IMR-90 (cell line): Measurements from ENCODE around the gene SPINT3. TPM values are rescaled to one million over a fixed set of nuclear protein-coding genes. Genes with fewer than 3 reads are reported as not detected.

Experiments used
- ATAC-seq: fragments of 200-7000 bp; cut with Tn5 transposase; 2 replicates; pipeline ENCODE4 v1.9.1; 2020; ENCODE audit warnings: low read depth, mild to moderate bottlenecking, moderate library complexity
- BruUV-seq: library from RNA; stranded (reverse); fragments of 400-500 nt; replicated peaks from 2 replicates; lab custom pipeline; 2021; lab: Mats Ljungman, UMichigan
- CTCF ChIA-PET: fragments of 300-600 bp; formaldehyde crosslinking; extraction: SDS; loops from one replicate; lab custom pipeline; 2021; ENCODE audit warnings: antibody characterized with exemption; lab: Yijun Ruan, JAX
- POLR2A ChIA-PET: fragments of 300-600 bp; sonication (Branson Sonifier 250); formaldehyde crosslinking; loops from one replicate; lab custom pipeline; 2022; ENCODE audit warnings: antibody characterized with exemption; ENCODE audit not compliant: unreplicated experiment; lab: Charles Lee
- DNase-seq: peaks from one replicate; pipeline ENCODE4 v3.0.0; 2013
- H2AFZ ChIP-seq: replicated peaks from 2 replicates; pipeline ENCODE3; 2013; ENCODE audit warnings: low read length, mild to moderate bottlenecking; ENCODE audit not compliant: poor library complexity
- H2AK5ac ChIP-seq: 2 replicates; pipeline ENCODE4 v1.6.1; 2013; ENCODE audit warnings: low read depth, low read length, inconsistent platforms
- H2AK9ac ChIP-seq: replicated peaks from 2 replicates; pipeline ENCODE3; 2013; ENCODE audit warnings: mild to moderate bottlenecking, low read depth, low read length, moderate library complexity; ENCODE audit not compliant: poor library complexity
- H2BK120ac ChIP-seq: 2 replicates; pipeline ENCODE4 v1.6.1; 2013; ENCODE audit warnings: low read depth, low read length, inconsistent platforms
- H2BK15ac ChIP-seq: 3 replicates; pipeline ENCODE4 v1.6.1; 2013; ENCODE audit warnings: low read depth, low read length, inconsistent platforms
- H2BK20ac ChIP-seq: 2 replicates; pipeline ENCODE4 v1.6.1; 2013; ENCODE audit warnings: low read depth, mild to moderate bottlenecking, inconsistent platforms, low read length, moderate library complexity
- H2BK5ac ChIP-seq: 2 replicates; pipeline ENCODE4 v1.6.1; 2013; ENCODE audit warnings: mild to moderate bottlenecking, low read depth, low read length, inconsistent platforms; ENCODE audit not compliant: poor library complexity, severe bottlenecking
- H3K14ac ChIP-seq: replicated peaks from 2 replicates; pipeline ENCODE4 v1.6.1; 2013; ENCODE audit warnings: low read depth, low read length, inconsistent platforms
- H3K18ac ChIP-seq: 2 replicates; pipeline ENCODE4 v1.6.1; 2013; ENCODE audit warnings: low read depth, low read length, control low read depth
- H3K23ac ChIP-seq: 2 replicates; pipeline ENCODE4 v1.6.1; 2013; ENCODE audit warnings: low read depth, low read length, inconsistent platforms
- H3K27ac ChIP-seq: 2 replicates; pipeline ENCODE4 v1.5.1; 2013; ENCODE audit warnings: mild to moderate bottlenecking, control low read depth, low read length; ENCODE audit not compliant: insufficient read depth
- H3K27me3 ChIP-seq: 2 replicates; pipeline ENCODE4 v1.6.1; 2013; ENCODE audit warnings: low read length; ENCODE audit not compliant: control insufficient read depth, insufficient read depth
- H3K36me3 ChIP-seq: 2 replicates; pipeline ENCODE4 v1.6.1; 2013; ENCODE audit warnings: low read length, mixed read lengths; ENCODE audit not compliant: control insufficient read depth, insufficient read depth
- H3K4ac ChIP-seq: 2 replicates; pipeline ENCODE4 v1.6.1; 2013; ENCODE audit warnings: low read depth, low read length, inconsistent platforms
- H3K4me1 ChIP-seq: 2 replicates; pipeline ENCODE4 v1.6.1; 2013; ENCODE audit warnings: low read length, mixed read lengths; ENCODE audit not compliant: control insufficient read depth, insufficient read depth
- H3K4me2 ChIP-seq: 2 replicates; pipeline ENCODE4 v1.6.1; 2013; ENCODE audit warnings: low read depth, mild to moderate bottlenecking, control low read depth, low read length, moderate library complexity
- H3K4me3 ChIP-seq: 2 replicates; pipeline ENCODE4 v1.5.1; 2013; ENCODE audit warnings: low read depth, mild to moderate bottlenecking, control low read depth, low read length, moderate library complexity; ENCODE audit not compliant: insufficient read depth
- H3K56ac ChIP-seq: 2 replicates; pipeline ENCODE4 v1.6.1; 2013; ENCODE audit warnings: low read length, inconsistent platforms; ENCODE audit not compliant: insufficient read depth; ENCODE audit errors: extremely low read depth
- H3K79me1 ChIP-seq, 2 experiments: 2 replicates each; pipeline ENCODE4 v1.6.1; 2013; ENCODE audit warnings: low read length in 2 of 2, inconsistent platforms in 1 of 2, low read depth in 1 of 2
- H3K9ac ChIP-seq: 2 replicates; pipeline ENCODE4 v1.6.1; 2013; ENCODE audit warnings: low read depth, low read length, control low read depth
- H3K9me1 ChIP-seq: 2 replicates; pipeline ENCODE4 v1.6.1; 2013; ENCODE audit warnings: low read length, inconsistent platforms; ENCODE audit not compliant: insufficient read depth
- H3K9me3 ChIP-seq: 2 replicates; pipeline ENCODE4 v1.6.1; 2013; ENCODE audit warnings: low read length; ENCODE audit not compliant: control insufficient read depth, insufficient read depth
- H4K20me1 ChIP-seq: 2 replicates; pipeline ENCODE4 v1.6.1; 2013; ENCODE audit warnings: low read length, inconsistent platforms; ENCODE audit not compliant: insufficient read depth
- H4K5ac ChIP-seq: 2 replicates; pipeline ENCODE4 v1.6.1; 2013; ENCODE audit warnings: mild to moderate bottlenecking, low read depth, low read length, control low read depth
- H4K8ac ChIP-seq, 2 experiments: 2 replicates each; pipeline ENCODE4 v1.6.1; 2013; ENCODE audit warnings: low read depth in 2 of 2, low read length in 2 of 2, control low read depth in 1 of 2, inconsistent platforms in 1 of 2
- H4K91ac ChIP-seq: 2 replicates; pipeline ENCODE4 v1.6.1; 2013; ENCODE audit warnings: low read depth, low read length, inconsistent platforms; ENCODE audit not compliant: insufficient read depth
- CHD1 ChIP-seq: IDR thresholded peaks from 2 replicates; pipeline ENCODE4 v1.6.1; 2012; ENCODE audit warnings: low read depth, low read length, improper control_type of control experiment
- MAZ ChIP-seq: IDR thresholded peaks from 2 replicates; pipeline ENCODE4 v1.6.1; 2012; ENCODE audit warnings: low read depth, mild to moderate bottlenecking, low read length, improper control_type of control experiment, moderate library complexity, borderline replicate concordance
- RAD21 ChIP-seq: IDR thresholded peaks from 2 replicates; pipeline ENCODE4 v1.6.1; 2012; ENCODE audit warnings: low read length, improper control_type of control experiment
- WGBS, 2 experiments: methylation state at CpG; one replicate each; pipeline versions ENCODE4 v1.1.5 to v1.1.7; 2013; ENCODE audit warnings: missing lambda C conversion rate in 2 of 2; ENCODE audit not compliant: insufficient read length in 1 of 2; ENCODE audit errors: extremely low coverage in 2 of 2; 5-methylcytosine and 5-hydroxymethylcytosine counted together
- dilution Hi-C: fragments of 300-500 bp; cut with HindIII; formaldehyde crosslinking; loops from one replicate; pipeline ENCODE4 v1.14.3; 2018; ENCODE audit warnings: low sequenced_read_pairs; ENCODE audit not compliant: unreplicated experiment
- in situ Hi-C: fragments of 300-500 bp; cut with MboI; formaldehyde crosslinking; loops from 3 replicates; pipeline ENCODE4 v1.14.3; 2019; ENCODE audit warnings: low sequenced_read_pairs, inconsistent platforms, mixed read lengths
- intact Hi-C: fragments of 100-400 bp; cut with micrococcal nuclease; formaldehyde crosslinking; loops from 2 replicates; pipeline ENCODE4 v1.10.0; 2022
- polyA plus RNA-seq, 3 experiments: library from polyadenylated mRNA; depleted of rRNA; stranded (reverse); fragments of >200 nt; gene quantifications; 2 replicates each; pipeline ENCODE4 v1.2.3, GENCODE V29; 2012; ENCODE audit warnings: low replicate concordance in 1 of 3
- total RNA-seq: library from RNA; depleted of rRNA; stranded (reverse); fragments of >200 nt; gene quantifications from 2 replicates; pipeline ENCODE4 v1.2.3, GENCODE V29; 2012
- TF ChIP-seq, protein P1 (sequence below): fragments of 150-350 bp; IDR thresholded peaks from 2 replicates; pipeline ENCODE4 v1.6.1; 2017; ENCODE audit warnings: mild to moderate bottlenecking, antibody characterized with exemption, low read length, low read depth

Gene SPINT3
- total and polyA plus RNA-seq, 2 of the 4 experiments (the other 2 are of a cell fraction) = not detected

DNA sequence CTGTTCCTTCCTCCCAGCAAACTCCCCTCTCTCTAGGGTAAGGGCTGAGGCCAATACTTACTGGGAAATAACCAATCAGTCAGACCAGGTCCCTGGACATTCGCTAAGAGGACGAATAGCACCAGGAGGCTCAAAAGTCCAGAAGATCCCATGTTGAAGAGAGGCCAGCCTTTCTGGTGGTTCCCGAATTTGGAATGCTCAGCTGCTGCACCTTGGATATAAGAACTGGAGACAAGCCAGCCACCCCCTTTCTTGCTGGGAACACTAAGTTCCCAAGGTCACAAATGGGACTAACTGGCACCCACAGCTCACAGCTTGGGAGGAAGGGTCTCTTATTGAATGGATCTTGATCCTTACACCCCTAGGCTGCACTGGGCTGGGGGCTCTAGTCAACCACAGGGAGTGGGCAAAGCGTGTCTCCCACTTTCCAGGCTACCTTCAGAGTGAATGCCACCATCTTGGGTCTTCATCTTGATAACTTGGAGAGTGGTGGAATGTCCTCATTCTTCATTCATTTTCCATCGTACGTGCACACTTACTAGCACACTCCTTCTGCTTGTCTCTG, 31.9 kb upstream of the SPINT3 start, which contains the start of gene EPPIN:
Gene EPPIN, minus strand, starts transcription at position 196 of the 565 bp plus-strand sequence. Its CDS starts 44 bp downstream, at position 152.
- TF ChIP-seq, protein P1, sequence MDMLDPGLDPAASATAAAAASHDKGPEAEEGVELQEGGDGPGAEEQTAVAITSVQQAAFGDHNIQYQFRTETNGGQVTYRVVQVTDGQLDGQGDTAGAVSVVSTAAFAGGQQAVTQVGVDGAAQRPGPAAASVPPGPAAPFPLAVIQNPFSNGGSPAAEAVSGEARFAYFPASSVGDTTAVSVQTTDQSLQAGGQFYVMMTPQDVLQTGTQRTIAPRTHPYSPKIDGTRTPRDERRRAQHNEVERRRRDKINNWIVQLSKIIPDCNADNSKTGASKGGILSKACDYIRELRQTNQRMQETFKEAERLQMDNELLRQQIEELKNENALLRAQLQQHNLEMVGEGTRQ = no peak
- no peak for TF ChIP-seq CHD1
- TF ChIP-seq RAD21 = no peak
- TF ChIP-seq MAZ = no peak
- Histone ChIP-seq H4K20me1 (no peaks in the 10 kb centered on the region), H3K4me3 (no peak within 1 kb of the TSS), H2BK120ac (no peak within 1 kb of the TSS), H3K14ac (no peak within 1 kb of the TSS), H3K23ac (no peak within 1 kb of the TSS), H3K56ac (no peak within 1 kb of the TSS), H2BK5ac (no peak within 1 kb of the TSS), H2AFZ (no peak within 1 kb of the TSS), H3K27me3 (peaks cover 5% of the 10 kb centered on the region), H3K27ac (no peak within 1 kb of the TSS), H3K4me2 (no peak within 1 kb of the TSS), H2AK5ac (no peak within 1 kb of the TSS), H3K36me3 (no peaks in the 10 kb centered on the region), H3K18ac (no peak within 1 kb of the TSS), H3K4me1 (no peaks in the 10 kb centered on the region), H2BK15ac (no peak within 1 kb of the TSS), H4K5ac (no peak within 1 kb of the TSS), H3K9me3 (no peaks in the 10 kb centered on the region), H3K79me1 (no peaks in the 10 kb centered on the region), H4K8ac (no peak within 1 kb of the TSS), H3K4ac (no peak within 1 kb of the TSS), H3K9ac (no peak within 1 kb of the TSS), H4K91ac (no peak within 1 kb of the TSS), H2BK20ac (no peak within 1 kb of the TSS), H3K9me1 (no peaks in the 10 kb centered on the region), H2AK9ac (no peak within 1 kb of the TSS)
- intact Hi-C loops (loop anchor here (10.0 kb wide), 1 partner anchor 468 kb away; no protein-coding TSS in a partner anchor), dilution Hi-C loops (no loop called here), in situ Hi-C loops (loop anchor here (25.0 kb wide), 1 partner anchor 215 kb away; no protein-coding TSS in a partner anchor)
- BruUV-seq = no TSS peak
- CTCF ChIA-PET = no interaction called here
- DNase-seq (no peak), ATAC-seq (no peak)
- POLR2A ChIA-PET = no interaction called here
- WGBS, 2 experiments = 65% methylated on average over 4 of the region's 6 CpGs; no CpG with 5 or more reads in 1 of the 2 experiments
